K562 (cell line): ENCODE results near the gene SERTAD2. TPM values are rescaled to one million over a fixed set of nuclear protein-coding genes. Genes with fewer than 3 reads are reported as not detected.
A peak's percentile ranks its signal among the peaks of the same experiment; 100 is the strongest.

Experiments used
- ATAC-seq: fragments of 200-7000 bp; cut with Tn5 transposase; 3 replicates; pipeline ENCODE4 v1.9.1; 2020; ENCODE audit warnings: moderate library complexity
- BruUV-seq: library from RNA; stranded (reverse); fragments of 400-500 nt; replicated peaks from 2 replicates; lab custom pipeline; 2021; lab: Mats Ljungman, UMichigan
- CTCF ChIA-PET: fragments of 300-600 bp; formaldehyde crosslinking; extraction: SDS; loops from one replicate; lab custom pipeline; 2021; ENCODE audit warnings: low intra/inter-chr PET ratio; lab: Yijun Ruan, JAX
- POLR2A ChIA-PET: fragments of 300-600, 350-650 bp; sonication (Branson Sonifier 250); formaldehyde crosslinking; extraction: SDS; loops from one replicate; lab custom pipeline; 2021; ENCODE audit warnings: antibody characterized with exemption, inconsistent platforms; lab: Yijun Ruan, JAX
- DNase-seq, 4 experiments: peaks; one replicate each; pipeline versions ENCODE4 v3.0.0 to v3.0.0-alpha.2; 2011 to 2018; ENCODE audit warnings: low spot score in 3 of 4, mixed read lengths in 3 of 4; ENCODE audit errors: extremely low read depth in 1 of 4
- FAIRE-seq: peaks from 2 replicates; lab custom pipeline; 2011; peaks lifted over from hg19 to GRCh38; lab: Jason Lieb, UNC
- H2AFZ ChIP-seq: 2 replicates; pipeline ENCODE4 v1.6.0; 2011; ENCODE audit warnings: low read depth, low read length, control low read depth, inconsistent platforms
- H3K27ac ChIP-seq: fragments of 200-600 bp; 3 replicates; pipeline ENCODE4 v1.8.0; 2011; ENCODE audit warnings: low read depth, mild to moderate bottlenecking, control low read depth, inconsistent platforms, low read length, moderate library complexity, mixed read lengths; ENCODE audit errors: extremely low read depth
- H3K27me3 ChIP-seq, 2 experiments: fragments of 300-600 bp in 1 of 2; 2 replicates in 1 of 2; 3 replicates in 1 of 2; pipeline versions ENCODE4 v1.6.0 to v1.8.0; 2011; ENCODE audit warnings: inconsistent platforms in 2 of 2, low read length in 2 of 2, mild to moderate bottlenecking in 1 of 2, mixed read lengths in 1 of 2, moderate library complexity in 1 of 2; ENCODE audit not compliant: control insufficient read depth in 2 of 2, insufficient read depth in 2 of 2
- H3K36me3 ChIP-seq: fragments of 300-600 bp; 3 replicates; pipeline ENCODE4 v1.8.0; 2011; ENCODE audit warnings: mild to moderate bottlenecking, low read length, inconsistent platforms; ENCODE audit not compliant: control insufficient read depth, insufficient read depth
- H3K4me1 ChIP-seq, 2 experiments: fragments of 200-600 bp in 1 of 2; replicated peaks in 1 of 2; 2 replicates in 1 of 2; 3 replicates in 1 of 2; pipeline versions ENCODE4 v1.5.1 to v1.8.0; 2011; ENCODE audit warnings: inconsistent platforms in 2 of 2, low read length in 2 of 2, mild to moderate bottlenecking in 1 of 2, mixed read lengths in 1 of 2, moderate library complexity in 1 of 2; ENCODE audit not compliant: control insufficient read depth in 2 of 2, insufficient read depth in 2 of 2
- H3K4me2 ChIP-seq: 2 replicates; pipeline ENCODE4 v1.6.1; 2011; ENCODE audit warnings: low read length, control low read depth, inconsistent platforms, mixed read lengths; ENCODE audit not compliant: insufficient read depth
- H3K4me3 ChIP-seq: fragments of 200-600 bp; sonication (generic), shearing (Covaris generic); 2 replicates; pipeline ENCODE4 v1.5.1; 2016; ENCODE audit warnings: control low read depth, inconsistent platforms
- H3K79me2 ChIP-seq: fragments of 200-600 bp; 3 replicates; pipeline ENCODE4 v1.8.0; 2011; ENCODE audit warnings: low read length, inconsistent platforms; ENCODE audit not compliant: control insufficient read depth, insufficient read depth
- H3K9ac ChIP-seq, 2 experiments: 2 replicates each; pipeline versions ENCODE4 v1.6.0 to v1.6.1; 2011; ENCODE audit warnings: low read depth in 2 of 2, low read length in 2 of 2, control low read depth in 1 of 2, inconsistent platforms in 1 of 2, mild to moderate bottlenecking in 1 of 2, mixed read lengths in 1 of 2; ENCODE audit not compliant: insufficient read depth in 1 of 2
- H3K9me1 ChIP-seq: one replicate; pipeline ENCODE4 v1.6.0; 2011; ENCODE audit warnings: inconsistent platforms, mild to moderate bottlenecking, low read length, moderate library complexity; ENCODE audit not compliant: control insufficient read depth, insufficient read depth
- H3K9me3 ChIP-seq: replicated peaks from 2 replicates; pipeline ENCODE4 v1.5.1; 2011; ENCODE audit warnings: low read depth, low read length, inconsistent platforms; ENCODE audit not compliant: control insufficient read depth, insufficient read depth
- H4K20me1 ChIP-seq: replicated peaks from 2 replicates; pipeline ENCODE4 v1.6.1; 2011; ENCODE audit warnings: low read length, inconsistent platforms, mixed read lengths; ENCODE audit not compliant: control insufficient read depth, insufficient read depth
- C11orf30 ChIP-seq: fragments of 450-650 bp; IDR thresholded peaks from 2 replicates; pipeline ENCODE4 v1.6.1; 2016; ENCODE audit warnings: low read depth, mild to moderate bottlenecking
- CTCF ChIP-seq, 3 experiments: IDR thresholded peaks in 2 of 3; conservative IDR thresholded peaks in 1 of 3; 2 replicates each; pipeline ENCODE4 v1.5.1; 2011 to 2012; ENCODE audit warnings: low read length in 3 of 3, mild to moderate bottlenecking in 3 of 3, control low read depth in 2 of 3, improper control_type of control experiment in 1 of 3, inconsistent platforms in 1 of 3, low read depth in 1 of 3, mixed read lengths in 1 of 3, moderate library complexity in 1 of 3; ENCODE audit not compliant: insufficient read depth in 2 of 3
- DEAF1 ChIP-seq: fragments of 450-650 bp; formaldehyde crosslinking; IDR thresholded peaks from 2 replicates; pipeline ENCODE4 v1.4.0; 2020; ENCODE audit warnings: mild to moderate bottlenecking, moderate library complexity
- GATAD2B ChIP-seq: fragments of 450-650 bp; IDR thresholded peaks from 2 replicates; pipeline ENCODE4 v1.6.1; 2017; ENCODE audit warnings: mild to moderate bottlenecking, borderline replicate concordance
- HDAC6 ChIP-seq: IDR thresholded peaks from 2 replicates; pipeline ENCODE4 v1.6.1; 2012; ENCODE audit warnings: low read depth, mild to moderate bottlenecking, control low read depth, inconsistent platforms, low read length, moderate library complexity
- MAFF ChIP-seq: IDR thresholded peaks from 2 replicates; pipeline ENCODE4 v1.6.1; 2012; ENCODE audit warnings: low read length, improper control_type of control experiment
- MAFG ChIP-seq: fragments of 450-650 bp; conservative IDR thresholded peaks from 2 replicates; pipeline ENCODE4 v1.6.1; 2016; ENCODE audit warnings: missing genetic modification characterization, missing compliant biosample characterization
- NFE2 ChIP-seq: IDR thresholded peaks from 2 replicates; pipeline ENCODE4 v1.6.1; 2014; ENCODE audit warnings: antibody characterized with exemption, low read depth
- NR2F6 ChIP-seq: fragments of 450-650 bp; formaldehyde crosslinking; IDR thresholded peaks from 2 replicates; pipeline ENCODE4 v1.4.0; 2020; ENCODE audit warnings: mild to moderate bottlenecking
- RAD21 ChIP-seq, 2 experiments: fragments of 250-450 bp in 1 of 2; fragments of 450-650 bp in 1 of 2; sonication (Bioruptor Pico) in 1 of 2; formaldehyde crosslinking in 1 of 2; IDR thresholded peaks in 1 of 2; conservative IDR thresholded peaks in 1 of 2; 2 replicates each; pipeline versions ENCODE4 v1.4.0 to v1.8.0; 2020 to 2022; ENCODE audit warnings: mild to moderate bottlenecking in 2 of 2, moderate library complexity in 1 of 2
- SMC3 ChIP-seq: conservative IDR thresholded peaks from 2 replicates; pipeline ENCODE4 v1.6.1; 2011; ENCODE audit warnings: low read depth, low read length, improper control_type of control experiment; ENCODE audit not compliant: insufficient read depth
- SP1 ChIP-seq: sonication (generic); formaldehyde crosslinking; IDR thresholded peaks from 2 replicates; pipeline ENCODE4 v1.8.1; 2022; ENCODE audit warnings: mild to moderate bottlenecking, missing genetic modification reagents
- TCF7 ChIP-seq: sonication (generic); IDR thresholded peaks from 2 replicates; pipeline ENCODE4 v1.6.1; 2016; ENCODE audit warnings: antibody characterized with exemption, borderline replicate concordance
- ZNF175 ChIP-seq: fragments of 200-800 bp; sonication (Bioruptor generic); IDR thresholded peaks from 2 replicates; pipeline ENCODE4 v1.6.1; 2016; ENCODE audit warnings: low read depth, mild to moderate bottlenecking, missing genetic modification characterization, missing compliant biosample characterization
- WGBS: fragments of 100-300 bp; shearing (Covaris generic); methylation state at CpG from one replicate; pipeline ENCODE4 v1.1.6; 2016; ENCODE audit warnings: low coverage, mixed read lengths; ENCODE audit not compliant: insufficient coverage; ENCODE audit errors: missing lambda C conversion rate; 5-methylcytosine and 5-hydroxymethylcytosine counted together
- in situ Hi-C: fragments of 300-500 bp; cut with MboI; formaldehyde crosslinking; loops from 4 replicates; pipeline ENCODE4 v1.15.0; 2018; ENCODE audit warnings: inconsistent platforms, mixed read lengths
- intact Hi-C: fragments of 100-400 bp; cut with micrococcal nuclease; formaldehyde crosslinking; loops from 2 replicates; pipeline ENCODE4 v1.14.2; 2022
- polyA plus RNA-seq, 8 experiments: library from polyadenylated mRNA; depleted of rRNA in 4 of 8; stranded (reverse) in 5 of 8; unstranded in 3 of 8; fragments of >200 nt; fragmentation: Nextera tagmentation in 2 of 8; fragmentation: Illumina TruSeq in 1 of 8; extraction: Ambion mirVana in 2 of 8; extraction: Trizol in 1 of 8; gene quantifications; 2 replicates each; pipeline versions ENCODE4 v1.2.1 to v1.2.3, GENCODE V29; 2011 to 2014; ENCODE audit warnings: inconsistent platforms in 1 of 8, missing spikeins in 1 of 8
- total RNA-seq, 7 experiments: library from RNA; depleted of rRNA in 6 of 7; stranded (reverse); fragments of >200 nt in 6 of 7; fragmentation: Illumina TruSeq in 2 of 7; extraction: Trizol in 2 of 7; gene quantifications; 2 replicates each; pipeline versions ENCODE4 v1.2.1 to v1.2.3, GENCODE V29; 2011 to 2021; ENCODE audit warnings: low replicate concordance in 1 of 7

The SERTAD2 gene
- total and polyA plus RNA-seq, 9 of the 15 experiments (the other 6 are each of a cell fraction or from before 2014, with no cell fraction given): 3.0 to 12.5 (median 6.1) TPM

- intact Hi-C loops: loop anchor here (1.0 to 10.0 kb wide), 4 partner anchors 64 to 542 kb away; no protein-coding TSS in a partner anchor
- ChIA-PET POLR2A (interaction anchor here (0.9 to 1.2 kb wide), 4 partner anchors 20 to 320 kb away, joined by 3 to 7 read pairs (median 4); no protein-coding TSS in a partner anchor), CTCF (interaction anchor here (0.6 to 2.7 kb wide), 7 partner anchors 29 to 1188 kb away, joined by 3 to 25 read pairs (median 4); no protein-coding TSS in a partner anchor)
- H2AFZ ChIP-seq: no peak overlapping the region
- in situ Hi-C loops: no loop called here
- no TSS peak for BruUV-seq
- ATAC-seq (peak; percentile 74), FAIRE-seq (peak; percentile 66), DNase-seq (peak; percentile 23 to 52 (median 37))
- no peaks in the 10 kb centered on the region for H3K4me1 ChIP-seq
- 43% methylated on average over 6 of the region's 6 CpGs for WGBS
- no peaks in the 10 kb centered on the region for H3K9me3 ChIP-seq
- no peak overlapping the region for H3K4me2 ChIP-seq
- H3K27me3 ChIP-seq: no peaks in the 10 kb centered on the region
- peaks cover 32% of the 10 kb centered on the region; the same call in 2 of the 3 replicates for H3K36me3 ChIP-seq
- H3K9ac ChIP-seq: no peak overlapping the region
- no peaks in the 10 kb centered on the region for H4K20me1 ChIP-seq
- H3K79me2 ChIP-seq: no peaks in the 10 kb centered on the region
- no peak overlapping the region for H3K27ac ChIP-seq
- H3K9me1 ChIP-seq: no peaks in the 10 kb centered on the region
- H3K4me3 ChIP-seq: no peak overlapping the region
- TF ChIP-seq C11orf30 (peak; percentile 21; the same call in 1 of the 2 replicates), NR2F6 (CRISPR knock-in tag) (no peak), TCF7 (no peak), HDAC6 (no peak), SMC3 (peak; percentile 59), GATAD2B (0 out of 2 replicates have a peak, but pooled peaks have one; percentile 15), DEAF1 (CRISPR knock-in tag) (peak; percentile 55; the same call in 1 of the 2 replicates), MAFG (tag) (0 out of 2 replicates have a peak, but pooled peaks have one; percentile 25), ZNF175 (CRISPR knock-in tag) (no peak), SP1 (no peak), RAD21 (CRISPR knock-in tag; conservative IDR thresholded peaks at IDR 0.05 in 1 of 2, IDR thresholded peaks at IDR 0.05 in 1 of 2) (peak; percentile 76 to 85), CTCF (IDR thresholded peaks at IDR 0.05 in 2 of 3, conservative IDR thresholded peaks at IDR 0.05 in 1 of 3; ENCODE audit: insufficient read depth in 2 of 3, low read depth in 1 of 3, low read length in 3 of 3) (peak; percentile 60 to 75 (median 71); a peak in 5 of 6 replicates), MAFF (peak; percentile 2; the same call in 1 of the 2 replicates), NFE2 (0 out of 2 replicates have a peak, but pooled peaks have one; percentile 37)
Measured at GRCh38 chr2:64586883-64587481, 66.7 kb downstream of the SERTAD2 start.
